DMS153 (cell line): ENCODE data around the gene TNXB.
"Not testable (repeated sequence)": the region's sequence is repeated elsewhere in the genome, so short reads cannot be mapped to it uniquely, and the experiment has no call there.

Experiments used
- DNase-seq: peaks from one replicate; lab custom pipeline; 2025; lab: John Stamatoyannopoulos, UW

Gene TNXB

DNA sequence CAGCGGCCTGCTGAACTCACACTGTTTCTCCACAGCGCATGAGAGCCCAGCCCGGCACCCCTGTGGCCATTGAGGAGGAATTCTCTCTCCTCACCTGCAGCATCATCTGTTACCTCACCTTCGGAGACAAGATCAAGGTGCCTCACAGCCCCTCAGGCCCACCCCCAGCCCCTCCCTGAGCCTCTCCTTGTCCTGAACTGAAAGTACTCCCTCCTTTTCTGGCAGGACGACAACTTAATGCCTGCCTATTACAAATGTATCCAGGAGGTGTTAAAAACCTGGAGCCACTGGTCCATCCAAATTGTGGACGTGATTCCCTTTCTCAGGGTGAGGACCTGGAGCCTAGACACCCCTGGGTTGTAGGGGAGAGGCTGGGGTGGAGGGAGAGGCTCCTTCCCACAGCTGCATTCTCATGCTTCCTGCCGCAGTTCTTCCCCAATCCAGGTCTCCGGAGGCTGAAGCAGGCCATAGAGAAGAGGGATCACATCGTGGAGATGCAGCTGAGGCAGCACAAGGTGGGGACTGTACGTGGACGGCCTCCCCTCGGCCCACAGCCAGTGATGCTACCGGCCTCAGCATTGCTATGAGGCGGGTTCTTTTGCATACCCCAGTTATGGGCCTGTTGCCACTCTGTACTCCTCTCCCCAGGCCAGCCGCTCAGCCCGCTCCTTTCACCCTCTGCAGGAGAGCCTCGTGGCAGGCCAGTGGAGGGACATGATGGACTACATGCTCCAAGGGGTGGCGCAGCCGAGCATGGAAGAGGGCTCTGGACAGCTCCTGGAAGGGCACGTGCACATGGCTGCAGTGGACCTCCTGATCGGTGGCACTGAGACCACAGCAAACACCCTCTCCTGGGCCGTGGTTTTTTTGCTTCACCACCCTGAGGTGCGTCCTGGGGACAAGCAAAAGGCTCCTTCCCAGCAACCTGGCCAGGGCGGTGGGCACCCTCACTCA, 69.5 kb downstream of the TNXB start:
- not testable (repeated sequence) for DNase-seq

- not testable (repeated sequence) for DNase-seq
Observed at GRCh38 chr6:32038878-32039277, 70.3 kb downstream of the TNXB start.

GRCh38 chr6:32037598-32038524, 71.3 kb downstream of the TNXB start, which contains the start of gene CYP21A2:
Gene CYP21A2, plus strand, starts transcription at chr6:32038415. Its CDS starts 8 bp downstream, at chr6:32038423.
- DNase-seq, result not testable (repeated sequence)

DNA sequence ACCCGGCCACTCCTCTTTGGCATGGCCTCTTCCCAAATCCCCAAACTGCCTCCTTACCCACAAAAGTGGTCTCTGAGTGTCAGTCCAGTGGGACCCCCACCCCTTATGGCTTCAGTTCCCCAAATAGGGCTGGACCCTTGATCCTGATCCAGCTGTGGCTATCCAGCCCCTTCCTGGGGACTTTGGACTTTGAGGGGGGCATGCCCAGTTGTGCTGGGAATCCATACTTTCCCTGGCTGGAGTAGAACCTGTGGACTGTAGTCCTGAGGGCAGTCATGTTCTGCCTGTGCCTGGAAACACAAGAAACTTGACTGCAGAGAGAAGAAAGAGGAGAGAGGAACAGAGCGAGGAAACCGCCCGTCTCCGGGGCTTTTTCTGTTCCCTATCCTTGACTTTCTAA, 72.0 kb downstream of the TNXB start:
- DNase-seq, result not testable (repeated sequence)

DNA sequence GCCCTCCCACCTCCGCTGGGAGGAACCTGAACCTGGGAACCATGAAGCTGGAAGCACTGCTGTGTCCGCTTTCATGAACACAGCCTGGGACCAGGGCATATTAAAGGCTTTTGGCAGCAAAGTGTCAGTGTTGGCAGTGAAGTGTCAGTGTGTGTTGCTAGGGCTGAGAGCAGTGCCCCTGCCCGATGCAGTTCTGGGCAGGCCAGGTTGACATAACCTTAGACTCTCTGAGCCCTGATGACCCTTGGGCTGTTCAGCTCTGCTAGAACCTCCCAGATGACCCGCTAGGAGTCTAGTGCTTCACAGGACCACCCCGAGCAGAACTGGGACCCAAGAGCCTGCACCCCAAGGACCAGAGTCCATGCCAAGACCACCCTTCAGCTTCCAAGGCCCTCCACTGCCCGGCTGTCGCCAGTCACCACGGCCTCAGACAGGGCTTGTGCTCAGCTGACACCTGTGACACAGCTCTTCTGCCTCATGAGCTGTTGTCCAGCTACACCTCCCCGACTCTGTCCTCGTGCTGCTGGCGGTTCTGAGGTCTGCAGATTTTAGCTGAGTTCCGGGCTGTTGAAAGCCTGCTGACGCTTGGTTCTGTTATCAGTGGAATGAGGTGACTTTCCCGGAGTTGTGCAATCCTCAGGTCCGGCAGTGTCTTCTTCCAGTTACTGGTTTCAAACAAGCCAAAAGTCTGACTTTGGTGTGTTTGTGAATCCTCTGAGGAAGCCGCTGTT, 73.7 kb downstream of the TNXB start:
- not testable (repeated sequence) for DNase-seq

DNA sequence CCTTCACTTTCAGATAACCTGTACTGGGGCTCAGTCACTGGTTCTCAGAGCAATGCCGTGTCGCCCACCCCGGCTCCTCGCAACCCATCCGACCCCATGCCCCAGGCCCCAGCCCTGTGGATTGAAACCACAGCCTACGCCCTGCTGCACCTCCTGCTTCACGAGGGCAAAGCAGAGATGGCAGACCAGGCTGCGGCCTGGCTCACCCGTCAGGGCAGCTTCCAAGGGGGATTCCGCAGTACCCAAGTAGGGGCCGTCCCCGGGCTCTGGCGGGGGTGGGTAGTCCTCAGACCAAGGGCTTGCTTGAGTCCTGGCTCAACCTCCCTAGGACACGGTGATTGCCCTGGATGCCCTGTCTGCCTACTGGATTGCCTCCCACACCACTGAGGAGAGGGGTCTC, 79.6 kb downstream of the TNXB start:
- not testable (repeated sequence) for DNase-seq

- DNase-seq, result not testable (repeated sequence)
Observed at GRCh38 chr6:32028631-32029030, 80.5 kb downstream of the TNXB start.

DNA sequence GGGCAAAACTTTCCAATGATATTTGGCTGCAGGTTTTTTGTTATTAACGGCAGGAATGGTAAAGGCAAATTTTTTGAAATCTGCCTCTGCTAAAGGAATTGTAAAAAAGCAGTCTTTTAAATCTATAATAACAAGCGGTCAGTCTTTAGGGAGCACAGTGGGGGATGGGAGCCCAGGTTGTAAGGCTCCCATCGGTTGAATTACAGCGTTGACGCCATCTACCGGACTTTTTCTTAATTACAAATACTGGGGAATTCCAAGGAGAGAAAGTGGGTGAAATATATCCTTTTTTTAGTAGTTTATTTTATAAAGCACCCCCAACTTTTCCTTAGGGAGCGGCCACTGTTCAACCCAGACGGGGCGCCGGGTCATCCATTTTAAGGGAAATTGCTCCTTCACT, 87.0 kb downstream of the TNXB start:
- DNase-seq, result not testable (repeated sequence)

- not testable (repeated sequence) for DNase-seq
Observed at GRCh38 chr6:32014547-32014946, 94.6 kb downstream of the TNXB start, which contains the start of gene C4B. Gene C4B, plus strand, starts transcription at chr6:32014795. Its CDS starts 51 bp downstream, at chr6:32014846.

DNA sequence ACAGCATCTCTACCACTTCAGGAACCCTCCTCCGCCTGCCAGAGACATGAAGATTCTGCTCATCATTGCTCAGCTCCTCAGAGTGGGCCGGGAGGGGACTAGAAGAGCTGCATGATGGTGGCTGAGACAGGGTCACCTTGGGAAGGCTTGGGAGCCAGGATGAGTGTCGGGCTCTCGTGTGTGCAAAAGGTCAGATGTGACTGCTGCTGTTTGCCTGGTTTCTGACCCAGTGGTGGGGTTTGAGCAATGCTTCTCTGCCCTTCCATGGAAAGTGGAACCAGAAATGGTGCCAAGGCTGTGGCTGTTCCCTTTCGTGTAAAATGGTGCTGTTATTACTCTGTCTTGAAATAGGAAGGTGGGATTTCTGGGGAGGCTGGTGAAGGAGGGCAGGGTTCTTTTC, 95.4 kb downstream of the TNXB start:
- not testable (repeated sequence) for DNase-seq

- DNase-seq, result not testable (repeated sequence)
Observed at GRCh38 chr6:32012941-32013617, 96.1 kb downstream of the TNXB start.

DNA sequence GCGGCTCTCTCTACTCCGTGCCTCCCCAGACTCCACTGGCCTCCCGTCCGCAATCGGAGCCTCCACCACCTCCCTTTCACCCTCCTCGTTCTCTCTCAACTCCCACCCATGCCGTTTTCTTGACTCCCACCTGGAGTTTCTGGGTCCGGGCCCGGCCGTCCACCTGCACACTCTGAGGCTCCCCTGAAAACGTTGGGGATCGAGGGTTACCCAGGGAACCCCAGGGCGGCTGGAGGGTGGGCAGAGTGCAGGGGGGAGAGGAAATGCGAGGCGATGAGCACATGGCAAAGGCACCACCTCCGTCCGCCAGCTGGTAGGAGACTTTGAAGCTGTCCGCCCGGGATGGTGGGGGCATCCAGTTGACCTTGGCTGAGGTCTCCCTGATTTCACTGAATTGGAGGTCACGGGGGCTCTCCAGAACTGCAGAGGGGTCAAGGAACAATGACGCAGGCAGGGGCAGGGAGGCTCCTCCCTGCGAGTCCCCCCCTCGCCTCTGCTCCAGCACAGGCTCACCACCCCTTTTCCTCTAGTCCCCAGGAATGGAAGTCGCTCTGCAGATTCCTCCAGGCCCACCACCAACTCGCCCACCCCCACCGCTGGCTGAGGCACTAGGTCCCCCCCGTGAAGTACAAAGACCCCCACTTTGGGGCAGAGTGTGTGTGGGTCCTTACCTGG, 98.1 kb downstream of the TNXB start:
- DNase-seq, result not testable (repeated sequence)

GRCh38 chr6:32009537-32009936, 99.6 kb downstream of the TNXB start:
- not testable (repeated sequence) for DNase-seq

GRCh38 chr6:32008616-32009015, 100.5 kb downstream of the TNXB start:
- not testable (repeated sequence) for DNase-seq

GRCh38 chr6:32008037-32008436, 101.1 kb downstream of the TNXB start:
- not testable (repeated sequence) for DNase-seq

- not testable (repeated sequence) for DNase-seq
Observed at GRCh38 chr6:32007086-32007485, 102.1 kb downstream of the TNXB start.

- DNase-seq, result not testable (repeated sequence)
Observed at GRCh38 chr6:32005991-32006529, 103.1 kb downstream of the TNXB start.

DNA sequence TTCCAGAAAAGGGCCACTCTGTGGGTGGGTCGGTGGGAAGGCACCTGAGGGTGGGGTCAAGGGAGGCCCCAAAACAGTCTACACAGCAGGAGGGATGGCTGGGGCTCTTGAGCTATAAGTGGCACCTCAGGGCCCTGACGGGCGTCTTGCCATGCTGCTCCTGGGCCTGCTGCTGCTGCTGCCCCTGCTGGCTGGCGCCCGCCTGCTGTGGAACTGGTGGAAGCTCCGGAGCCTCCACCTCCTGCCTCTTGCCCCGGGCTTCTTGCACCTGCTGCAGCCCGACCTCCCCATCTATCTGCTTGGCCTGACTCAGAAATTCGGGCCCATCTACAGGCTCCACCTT, 103.6 kb downstream of the TNXB start:
- DNase-seq, result not testable (repeated sequence)

GRCh38 chr6:32004864-32005537, 104.1 kb downstream of the TNXB start:
- not testable (repeated sequence) for DNase-seq
